ENCODE measurements around the gene C5orf15.
"Not testable (repeated sequence)": the region's sequence is repeated elsewhere in the genome, so short reads cannot be mapped to it uniquely, and the experiment has no call there.

The C5orf15 gene

DNA sequence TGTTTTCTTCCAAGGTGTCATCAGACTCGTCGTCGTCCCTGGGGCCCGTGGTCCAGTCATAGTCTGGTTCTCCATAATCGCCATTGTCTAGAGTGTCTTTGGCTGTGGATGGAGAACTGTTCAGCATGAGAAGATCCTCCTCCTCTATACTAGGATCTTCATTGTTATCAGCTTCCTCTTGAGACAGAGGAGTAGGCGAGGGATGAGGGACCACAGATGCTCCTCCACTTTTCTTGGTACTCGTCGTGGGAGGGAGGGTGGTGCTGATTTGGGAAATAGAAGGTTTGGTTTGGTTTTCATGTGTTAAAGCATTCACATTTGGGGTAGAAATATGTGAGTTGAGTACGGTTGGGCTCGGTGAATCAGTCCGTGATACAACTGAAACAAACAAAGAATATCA, 8.8 kb downstream of the C5orf15 start:
- DNase-seq, result no peak

GRCh38 chr5:133957591-133957990, 10.8 kb downstream of the C5orf15 start:
- peak; percentile 63 for DNase-seq

- no peak for DNase-seq
Measured at GRCh38 chr5:133957080-133957479, 11.3 kb downstream of the C5orf15 start.

GRCh38 chr5:133956196-133956595, 12.2 kb downstream of the C5orf15 start:
- not testable (repeated sequence) for DNase-seq

DNA sequence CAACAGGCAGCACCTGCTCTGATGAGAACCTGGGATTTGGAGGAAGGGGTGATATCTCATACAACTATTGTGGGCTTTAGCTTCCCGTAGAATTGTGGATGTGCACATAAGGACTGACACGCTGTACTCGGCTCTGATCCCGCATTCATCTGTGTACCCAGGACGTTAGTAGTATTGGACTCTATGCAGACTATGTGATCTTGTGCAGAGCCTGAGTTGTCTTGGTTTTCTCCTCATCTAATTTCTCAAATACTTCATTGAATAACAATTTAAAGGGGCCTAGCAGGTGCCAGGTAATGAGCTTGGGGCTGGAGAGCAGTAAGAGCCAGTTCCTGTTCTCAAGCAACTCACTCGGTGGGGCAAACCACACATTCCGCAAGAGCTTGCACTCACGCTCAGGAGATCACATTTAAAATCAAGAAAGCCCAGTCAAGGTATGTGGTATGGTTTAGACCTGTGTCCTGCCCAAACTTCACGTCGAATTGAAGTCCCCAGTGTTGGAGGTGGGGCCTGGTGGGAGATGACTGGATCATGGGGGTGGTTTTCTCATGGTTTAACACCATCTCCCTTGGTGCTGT, 14.8 kb downstream of the C5orf15 start:
- DNase-seq, result no peak

GRCh38 chr5:133952729-133953567, 15.5 kb downstream of the C5orf15 start:
- no peak for DNase-seq

GRCh38 chr5:133950821-133951612, 17.4 kb downstream of the C5orf15 start:
- DNase-seq, result no peak

- no peak for DNase-seq
Measured at GRCh38 chr5:133948721-133949120, 19.7 kb downstream of the C5orf15 start.

- no peak for DNase-seq
Measured at GRCh38 chr5:133947431-133947841, 21.0 kb downstream of the C5orf15 start.

DNA sequence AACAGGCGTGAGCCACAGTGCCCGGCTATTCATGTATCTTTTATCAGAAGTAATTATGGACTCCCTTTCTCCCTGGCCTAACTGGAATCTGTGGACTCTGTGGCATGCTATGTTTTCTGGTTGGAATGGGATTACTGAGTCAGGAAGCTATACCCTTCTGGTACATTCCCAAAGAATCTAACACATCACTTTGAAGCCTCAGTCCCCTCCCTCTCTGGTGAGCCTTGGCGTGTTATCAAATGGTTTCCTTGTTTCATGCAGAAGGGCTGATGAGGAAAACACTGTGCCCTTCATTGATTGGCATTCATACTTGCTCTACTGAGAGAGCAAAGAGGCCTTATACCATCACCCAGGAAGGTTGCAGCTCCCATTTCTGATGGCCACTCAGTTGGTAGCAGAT, 22.9 kb downstream of the C5orf15 start:
- no peak for DNase-seq

DNA sequence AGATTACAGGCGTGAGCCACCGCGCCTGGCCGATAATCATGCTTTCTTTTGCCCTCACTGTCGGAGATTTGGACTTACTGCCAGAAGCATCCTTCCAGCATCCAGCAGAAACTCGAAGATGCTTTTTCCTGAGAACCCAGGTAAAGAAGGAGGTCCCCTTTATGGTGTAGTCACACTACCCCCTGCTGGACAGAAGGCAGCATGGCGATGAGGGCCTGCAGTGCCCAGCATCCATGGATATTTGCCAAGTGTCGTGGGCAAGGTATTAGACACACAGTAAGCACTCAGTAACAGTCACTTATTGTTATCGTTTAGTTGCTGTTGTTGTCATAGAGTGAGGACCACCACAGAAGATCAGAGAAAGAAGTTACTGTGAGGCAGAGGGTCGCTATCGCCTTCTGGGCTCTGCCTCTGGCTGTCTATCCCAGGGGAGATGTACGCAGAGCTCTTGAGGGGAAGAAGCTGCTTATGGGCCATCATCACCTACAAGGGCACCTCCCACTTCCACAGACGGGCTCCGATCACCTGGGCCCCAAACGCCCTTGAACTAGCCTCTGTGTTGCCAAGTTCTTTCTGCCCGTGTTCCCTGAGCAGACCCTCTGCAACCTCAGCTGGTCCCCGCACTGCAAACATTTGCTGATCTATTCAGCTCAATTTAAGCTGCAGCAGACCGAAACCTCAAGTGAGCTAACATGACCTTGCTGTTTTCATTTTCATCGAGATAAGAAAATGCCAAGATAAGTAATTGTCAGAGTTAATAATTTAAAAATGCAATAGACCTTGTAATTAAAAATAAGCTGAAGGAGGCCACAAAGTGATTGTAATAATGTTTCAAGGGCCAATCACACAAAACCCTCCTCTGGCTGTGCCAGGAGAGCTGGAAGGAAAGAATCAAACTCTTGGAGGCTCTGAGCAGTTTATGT, 23.9 kb downstream of the C5orf15 start:
- DNase-seq, result peak; percentile 59

DNA sequence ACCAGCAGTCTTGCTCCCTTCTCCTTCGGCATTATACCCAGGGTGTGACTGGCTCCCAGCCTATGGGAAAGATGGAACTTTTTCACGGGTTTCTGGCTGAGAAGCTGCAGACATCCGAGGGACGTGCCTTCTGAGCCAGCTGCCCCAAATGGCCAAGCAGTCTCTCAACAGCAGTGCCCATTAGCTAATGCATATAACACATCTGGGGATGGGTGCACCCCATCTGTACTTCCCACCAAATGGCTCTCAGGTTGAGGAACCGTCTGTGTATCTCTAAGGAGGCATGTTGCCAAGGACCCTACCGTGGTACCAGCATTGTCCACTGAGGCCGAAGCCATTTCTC, 25.0 kb downstream of the C5orf15 start:
- no peak for DNase-seq

DNA sequence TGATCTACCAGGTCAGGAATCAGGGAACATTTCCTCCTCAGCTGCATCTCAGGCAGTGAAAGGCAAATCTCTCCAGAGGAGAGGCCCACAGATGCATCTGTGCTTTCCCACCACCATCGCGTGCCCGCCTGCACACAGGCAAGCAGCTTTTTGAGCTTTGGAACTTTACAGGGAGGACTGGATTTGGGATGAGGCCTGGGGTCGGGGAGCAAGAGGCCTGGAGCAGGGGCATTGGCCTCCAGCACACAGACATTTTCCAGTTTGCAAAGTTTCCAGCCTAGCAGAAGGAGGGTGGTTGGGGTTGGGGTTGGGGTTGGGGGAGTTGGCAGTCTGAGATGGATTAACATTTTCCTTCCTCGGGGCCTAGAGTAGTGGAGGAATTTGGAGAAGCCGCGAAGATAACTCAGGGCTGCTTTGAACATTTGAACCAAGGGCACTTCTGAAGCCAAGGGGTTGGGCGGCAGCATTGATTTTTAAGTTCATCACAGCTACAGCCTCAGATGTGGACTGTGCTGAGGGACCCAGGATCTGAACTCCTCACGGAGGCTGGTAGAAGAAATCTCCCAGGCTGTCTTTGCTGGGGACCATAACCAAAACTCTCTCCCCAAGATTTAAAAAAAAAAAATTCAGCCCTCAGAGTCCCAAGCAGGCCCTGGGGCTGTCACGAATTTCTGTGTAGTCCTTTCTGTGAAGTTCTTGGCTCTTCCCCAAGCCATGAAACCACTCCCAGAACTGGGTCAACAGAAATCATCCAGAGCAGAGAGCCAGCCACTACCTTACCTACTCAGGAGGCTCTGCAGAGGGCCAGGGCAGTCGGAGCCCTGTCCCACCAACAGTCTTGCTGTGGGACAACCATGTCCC, 25.6 kb downstream of the C5orf15 start:
- no peak for DNase-seq

- no peak for DNase-seq
Measured at GRCh38 chr5:133941456-133942196, 26.8 kb downstream of the C5orf15 start.

DNA sequence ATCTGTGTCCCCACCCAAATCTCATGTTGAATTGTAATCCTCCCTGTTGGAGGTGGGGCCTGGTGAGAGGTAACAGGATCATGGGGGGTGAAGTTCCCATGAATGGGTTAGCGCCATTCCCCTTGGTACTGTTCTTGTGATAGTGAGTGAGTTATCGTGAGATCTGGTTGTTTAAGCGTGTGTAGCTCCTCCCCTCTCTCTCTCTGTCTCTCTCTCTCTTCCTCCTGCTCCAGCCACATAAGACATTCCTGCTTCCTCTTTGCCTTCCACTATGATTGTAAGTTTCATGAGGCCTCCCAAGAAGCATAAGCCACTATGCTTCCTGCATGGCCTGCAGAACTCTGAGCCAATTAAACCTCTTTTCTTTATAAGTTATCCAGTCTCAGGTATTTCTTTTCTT, 28.8 kb downstream of the C5orf15 start:
- no peak for DNase-seq

DNA sequence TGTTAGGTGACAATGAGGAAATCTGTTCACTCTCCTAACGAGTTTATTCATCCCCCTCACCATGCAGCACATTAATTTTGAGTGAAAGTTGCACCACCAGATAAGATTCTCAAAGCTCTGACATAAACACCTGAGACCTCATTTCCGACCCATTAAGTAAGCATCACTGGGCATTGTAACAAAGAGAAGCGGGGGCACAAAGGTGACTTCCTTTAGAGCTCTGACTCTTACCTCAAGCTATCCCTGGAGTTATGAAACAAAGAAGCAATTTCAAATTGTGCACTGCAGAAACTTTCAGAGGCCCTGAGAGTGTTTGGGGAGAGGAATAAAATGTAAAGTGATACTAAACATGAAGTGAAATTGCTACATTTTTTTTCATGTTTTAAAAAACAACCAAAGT, 29.5 kb downstream of the C5orf15 start:
- no peak for DNase-seq

DNA sequence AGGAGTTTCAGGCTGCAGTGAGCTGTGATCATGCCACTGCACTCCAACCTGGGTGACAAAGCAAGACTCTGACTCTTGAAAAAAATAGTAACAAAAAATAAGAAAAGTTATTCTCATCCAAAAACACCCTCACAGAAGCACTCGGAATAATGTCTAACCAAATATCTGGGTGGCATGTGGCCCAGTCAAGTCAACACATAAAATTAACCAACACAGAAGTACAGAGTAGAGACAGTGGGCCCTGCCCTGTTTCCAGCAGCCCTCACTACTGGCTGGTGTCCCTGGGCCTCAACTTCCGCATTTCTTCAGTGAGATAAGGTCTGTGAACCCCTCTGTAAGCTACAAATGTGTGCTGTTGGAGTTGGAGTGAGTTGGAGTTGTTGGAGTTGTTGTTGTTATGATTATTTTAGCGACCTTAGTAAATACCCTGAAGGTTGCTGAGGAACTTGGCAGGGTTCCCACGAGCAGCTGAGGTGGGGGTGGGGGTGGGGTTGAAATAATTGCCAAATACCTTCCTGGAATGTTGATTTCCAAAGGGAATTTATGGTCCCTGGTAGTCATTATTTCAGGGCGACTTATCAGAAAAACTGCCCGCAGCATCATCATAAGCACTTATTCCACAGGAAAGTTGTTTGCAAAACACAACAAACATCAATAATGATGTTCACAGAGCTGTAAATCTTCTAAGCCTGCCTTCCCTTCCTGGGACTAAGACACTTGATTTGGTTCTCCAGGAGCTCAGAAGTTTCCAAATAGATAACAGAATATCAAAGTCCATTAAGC, 30.2 kb downstream of the C5orf15 start:
- no peak for DNase-seq

DNA sequence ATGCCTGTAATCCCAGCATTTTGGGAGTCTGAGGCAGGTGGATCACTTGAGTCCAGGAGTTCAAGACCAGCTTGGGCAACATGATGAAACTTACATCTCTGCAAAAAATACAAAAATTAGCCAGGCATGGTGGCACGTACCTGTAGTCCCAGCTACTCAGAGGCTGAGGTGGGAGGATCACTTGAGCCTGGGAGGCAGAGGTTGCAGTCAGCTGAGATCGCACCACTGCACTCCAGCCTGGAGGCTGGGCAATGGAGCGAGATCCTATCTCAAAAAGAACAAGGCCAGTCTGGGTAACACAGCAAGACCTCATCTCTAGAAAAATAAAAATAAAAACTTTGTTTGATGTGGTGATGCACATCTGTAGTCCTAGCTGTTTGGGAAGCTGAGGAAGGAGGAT, 30.8 kb downstream of the C5orf15 start:
- DNase-seq, result not testable (repeated sequence)

DNA sequence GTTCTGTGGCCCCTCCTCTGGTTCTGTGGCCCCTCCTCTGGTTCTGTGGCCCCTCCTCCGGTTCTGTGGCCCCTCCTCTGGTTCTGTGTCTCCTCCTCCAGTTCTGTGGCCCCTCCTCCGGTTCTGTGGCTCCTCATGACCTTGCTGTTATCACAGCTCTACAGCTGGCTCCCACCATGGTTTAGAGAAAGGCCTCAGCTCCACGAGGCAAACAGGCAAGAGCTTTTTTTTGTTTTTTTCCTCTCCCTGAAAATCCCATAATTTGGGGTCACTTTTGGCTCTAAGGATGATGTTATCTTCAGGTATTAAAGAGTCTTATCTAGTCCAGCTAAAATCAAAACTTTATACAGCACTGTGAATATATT, 31.8 kb downstream of the C5orf15 start:
- DNase-seq, result no peak

DNA sequence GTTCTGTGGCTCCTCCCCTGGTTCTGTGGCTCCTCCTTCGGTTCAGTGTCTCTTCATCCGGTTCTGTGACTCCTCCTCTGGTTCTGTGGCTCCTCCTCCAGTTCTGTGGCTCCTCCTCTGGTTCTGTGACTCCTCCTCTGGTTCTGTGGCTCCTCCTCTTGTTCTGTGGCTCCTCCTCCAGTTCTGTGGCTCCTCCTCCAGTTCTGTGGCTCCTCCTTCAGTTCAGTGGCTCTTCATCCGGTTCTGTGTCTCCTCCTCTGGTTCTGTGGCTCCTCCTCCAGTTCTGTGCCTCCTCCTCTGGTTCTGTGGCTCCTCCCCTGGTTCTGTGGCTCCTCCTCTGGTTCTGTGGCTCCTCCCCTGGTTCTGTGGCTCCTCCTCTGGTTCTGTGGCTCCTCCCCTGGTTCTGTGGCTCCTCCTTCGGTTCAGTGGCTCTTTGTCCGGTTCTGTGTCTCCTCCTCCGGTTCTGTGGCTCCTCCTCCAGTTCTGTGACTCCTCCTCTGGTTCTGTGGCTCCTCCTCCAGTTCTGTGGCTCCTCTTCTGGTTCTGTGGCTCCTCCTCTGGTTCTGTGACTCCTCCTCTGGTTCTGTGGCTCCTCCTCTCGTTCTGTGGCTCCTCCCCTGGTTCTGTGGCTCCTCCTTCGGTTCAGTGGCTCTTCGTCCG, 32.3 kb downstream of the C5orf15 start:
- not testable (repeated sequence) for DNase-seq

Data from activated CD4-positive, alpha-beta T cell treated with anti-CD3 and anti-CD28 coated beads, Interleukin-2, Interleukin-6, amounts not matched to agents 100 ng/mL and 50 ng/mL, durations not matched to agents 16 hours and 8 hours (primary cell).